Measurements from ENCODE around the gene ARHGAP40.

DNA sequence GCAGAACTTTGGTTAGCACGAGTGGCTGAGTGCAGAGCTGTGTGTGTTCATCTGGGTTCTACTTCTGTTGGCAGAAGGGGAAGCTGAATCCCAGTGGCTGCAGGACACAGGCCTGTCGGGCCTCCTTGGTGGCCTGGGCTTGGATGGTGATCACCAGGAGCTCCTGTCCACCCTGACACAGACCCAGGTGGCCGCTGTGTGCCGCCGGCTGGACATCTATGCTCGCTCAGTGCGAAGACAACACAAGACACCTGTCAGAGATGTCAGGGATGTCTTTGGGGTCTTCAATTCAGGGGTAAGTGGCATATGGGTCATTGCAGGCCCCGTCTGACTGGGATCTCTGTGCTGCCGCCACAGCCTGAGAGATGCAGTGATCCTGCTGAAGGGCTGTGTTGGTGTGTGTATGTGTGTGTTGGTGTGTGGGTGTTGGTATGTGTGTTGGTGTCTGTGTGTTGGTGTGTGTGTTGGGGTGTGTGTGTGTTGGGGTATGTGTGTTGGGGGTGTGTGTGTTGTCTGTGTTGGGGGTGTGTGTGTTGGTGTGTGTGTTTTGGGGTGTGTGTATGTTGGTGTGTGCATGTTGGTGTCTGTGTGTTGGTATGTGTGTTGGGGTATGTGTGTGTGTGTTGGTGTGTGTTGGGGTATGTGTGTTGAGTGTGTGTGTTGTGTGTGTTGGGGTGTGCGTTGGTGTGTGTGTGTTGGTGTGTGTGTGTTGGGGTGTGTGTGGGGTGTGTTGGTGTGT is 25.5 kb downstream of the ARHGAP40 start:
- TF ChIP-seq, protein P1, sequence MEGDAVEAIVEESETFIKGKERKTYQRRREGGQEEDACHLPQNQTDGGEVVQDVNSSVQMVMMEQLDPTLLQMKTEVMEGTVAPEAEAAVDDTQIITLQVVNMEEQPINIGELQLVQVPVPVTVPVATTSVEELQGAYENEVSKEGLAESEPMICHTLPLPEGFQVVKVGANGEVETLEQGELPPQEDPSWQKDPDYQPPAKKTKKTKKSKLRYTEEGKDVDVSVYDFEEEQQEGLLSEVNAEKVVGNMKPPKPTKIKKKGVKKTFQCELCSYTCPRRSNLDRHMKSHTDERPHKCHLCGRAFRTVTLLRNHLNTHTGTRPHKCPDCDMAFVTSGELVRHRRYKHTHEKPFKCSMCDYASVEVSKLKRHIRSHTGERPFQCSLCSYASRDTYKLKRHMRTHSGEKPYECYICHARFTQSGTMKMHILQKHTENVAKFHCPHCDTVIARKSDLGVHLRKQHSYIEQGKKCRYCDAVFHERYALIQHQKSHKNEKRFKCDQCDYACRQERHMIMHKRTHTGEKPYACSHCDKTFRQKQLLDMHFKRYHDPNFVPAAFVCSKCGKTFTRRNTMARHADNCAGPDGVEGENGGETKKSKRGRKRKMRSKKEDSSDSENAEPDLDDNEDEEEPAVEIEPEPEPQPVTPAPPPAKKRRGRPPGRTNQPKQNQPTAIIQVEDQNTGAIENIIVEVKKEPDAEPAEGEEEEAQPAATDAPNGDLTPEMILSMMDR (IDR thresholded peaks at IDR 0.05): no peak
- TF ChIP-seq POLR2AphosphoS5 (IDR thresholded peaks at IDR 0.05) (no peak), POLR2A (IDR thresholded peaks at IDR 0.05) (no peak)
